Osteoblast (primary cell): ENCODE measurements around the gene RSPH9. TPM values are rescaled to one million over a fixed set of nuclear protein-coding genes. Genes with fewer than 3 reads are reported as not detected.

Source experiments
- DNase-seq: peaks from one replicate; pipeline ENCODE4 v3.0.0; 2011; ENCODE audit warnings: low spot score, mixed read lengths; ENCODE audit not compliant: insufficient read length; ENCODE audit errors: missing footprints
- H2AFZ ChIP-seq: 2 replicates; pipeline ENCODE4 v1.6.0; 2011; ENCODE audit warnings: mild to moderate bottlenecking, low read length
- H3K27ac ChIP-seq: 2 replicates; pipeline ENCODE4 v1.5.1; 2011; ENCODE audit warnings: mild to moderate bottlenecking, low read depth, low read length, moderate library complexity
- H3K27me3 ChIP-seq: 2 replicates; pipeline ENCODE4 v1.6.0; 2012; ENCODE audit warnings: mild to moderate bottlenecking, control low read depth, inconsistent platforms, low read length, moderate library complexity; ENCODE audit not compliant: insufficient read depth
- H3K36me3 ChIP-seq: 2 replicates; pipeline ENCODE4 v1.5.1; 2011; ENCODE audit warnings: mild to moderate bottlenecking, low read length, control low read depth, moderate library complexity; ENCODE audit not compliant: insufficient read depth
- H3K4me1 ChIP-seq: 2 replicates; pipeline ENCODE4 v1.5.1; 2011; ENCODE audit warnings: mild to moderate bottlenecking, low read length, control low read depth, moderate library complexity; ENCODE audit not compliant: insufficient read depth
- H3K4me2 ChIP-seq: 2 replicates; pipeline ENCODE4 v1.6.0; 2011; ENCODE audit warnings: mild to moderate bottlenecking, low read length; ENCODE audit not compliant: insufficient read depth
- H3K4me3 ChIP-seq: fragments of 200-600 bp; sonication (generic); 3 replicates; pipeline ENCODE4 v1.5.1; 2012; ENCODE audit warnings: mild to moderate bottlenecking, low read length, inconsistent platforms; ENCODE audit not compliant: insufficient read depth
- H3K79me2 ChIP-seq: 2 replicates; pipeline ENCODE4 v1.6.0; 2012; ENCODE audit warnings: mild to moderate bottlenecking, low read length, control low read depth, inconsistent platforms; ENCODE audit not compliant: insufficient read depth
- H3K9me3 ChIP-seq: 2 replicates; pipeline ENCODE4 v1.5.1; 2011; ENCODE audit warnings: low read depth, low read length, control low read depth
- H4K20me1 ChIP-seq: 2 replicates; pipeline ENCODE4 v1.6.0; 2012; ENCODE audit warnings: mild to moderate bottlenecking, low read length, control low read depth; ENCODE audit not compliant: insufficient read depth
- total RNA-seq: library from RNA; depleted of rRNA; stranded (reverse); fragments of >200 nt; gene quantifications from 2 replicates; pipeline ENCODE4 v1.2.3, GENCODE V29; 2012
- TF ChIP-seq, protein P1 (sequence below): IDR thresholded peaks from 2 replicates; pipeline ENCODE4 v1.5.1; 2011; ENCODE audit warnings: mild to moderate bottlenecking, low read depth, low read length, moderate library complexity; ENCODE audit errors: extremely low read depth

The RSPH9 gene
- total RNA-seq, 1 donor = 0.36 TPM

DNA sequence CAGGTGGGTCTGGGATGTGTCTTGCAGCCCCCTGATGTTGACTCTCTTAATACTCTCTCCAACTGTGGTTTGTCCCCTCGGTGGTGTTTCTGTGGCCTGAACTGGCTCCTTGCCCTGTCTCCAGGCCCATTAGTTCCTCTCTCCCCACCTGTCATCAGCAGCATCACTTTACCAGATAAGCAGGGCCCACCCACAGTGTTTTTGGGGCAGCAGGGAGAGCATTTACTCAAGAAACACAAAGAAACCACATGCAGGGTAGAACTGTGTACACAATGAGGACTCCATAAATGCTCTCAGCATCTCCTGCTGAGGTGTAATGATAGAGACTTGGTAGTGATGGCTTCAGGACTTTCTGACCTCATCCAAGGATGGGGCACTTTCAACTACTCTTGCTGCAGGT lies 62.9 kb downstream of the RSPH9 start:
- DNase-seq = no peak
- Histone ChIP-seq H3K4me1 (peaks cover 20% of the 10 kb centered on the region), H3K27me3 (no peaks in the 10 kb centered on the region)

GRCh38 chr6:43708860-43709653 lies 64.2 kb downstream of the RSPH9 start:
- H3K36me3 ChIP-seq = no peaks in the 10 kb centered on the region

More for the DNA sequence above, 62.9 kb downstream of the RSPH9 start:
- Histone ChIP-seq H4K20me1 (no peaks in the 10 kb centered on the region), H2AFZ (no peak overlapping the region), H3K4me2 (no peak overlapping the region), H3K27ac (no peak overlapping the region), H3K79me2 (no peaks in the 10 kb centered on the region), H3K36me3 (no peaks in the 10 kb centered on the region), H3K9me3 (no peaks in the 10 kb centered on the region), H3K4me3 (no peak overlapping the region)
- TF ChIP-seq, protein P1, sequence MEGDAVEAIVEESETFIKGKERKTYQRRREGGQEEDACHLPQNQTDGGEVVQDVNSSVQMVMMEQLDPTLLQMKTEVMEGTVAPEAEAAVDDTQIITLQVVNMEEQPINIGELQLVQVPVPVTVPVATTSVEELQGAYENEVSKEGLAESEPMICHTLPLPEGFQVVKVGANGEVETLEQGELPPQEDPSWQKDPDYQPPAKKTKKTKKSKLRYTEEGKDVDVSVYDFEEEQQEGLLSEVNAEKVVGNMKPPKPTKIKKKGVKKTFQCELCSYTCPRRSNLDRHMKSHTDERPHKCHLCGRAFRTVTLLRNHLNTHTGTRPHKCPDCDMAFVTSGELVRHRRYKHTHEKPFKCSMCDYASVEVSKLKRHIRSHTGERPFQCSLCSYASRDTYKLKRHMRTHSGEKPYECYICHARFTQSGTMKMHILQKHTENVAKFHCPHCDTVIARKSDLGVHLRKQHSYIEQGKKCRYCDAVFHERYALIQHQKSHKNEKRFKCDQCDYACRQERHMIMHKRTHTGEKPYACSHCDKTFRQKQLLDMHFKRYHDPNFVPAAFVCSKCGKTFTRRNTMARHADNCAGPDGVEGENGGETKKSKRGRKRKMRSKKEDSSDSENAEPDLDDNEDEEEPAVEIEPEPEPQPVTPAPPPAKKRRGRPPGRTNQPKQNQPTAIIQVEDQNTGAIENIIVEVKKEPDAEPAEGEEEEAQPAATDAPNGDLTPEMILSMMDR = no peak

DNA sequence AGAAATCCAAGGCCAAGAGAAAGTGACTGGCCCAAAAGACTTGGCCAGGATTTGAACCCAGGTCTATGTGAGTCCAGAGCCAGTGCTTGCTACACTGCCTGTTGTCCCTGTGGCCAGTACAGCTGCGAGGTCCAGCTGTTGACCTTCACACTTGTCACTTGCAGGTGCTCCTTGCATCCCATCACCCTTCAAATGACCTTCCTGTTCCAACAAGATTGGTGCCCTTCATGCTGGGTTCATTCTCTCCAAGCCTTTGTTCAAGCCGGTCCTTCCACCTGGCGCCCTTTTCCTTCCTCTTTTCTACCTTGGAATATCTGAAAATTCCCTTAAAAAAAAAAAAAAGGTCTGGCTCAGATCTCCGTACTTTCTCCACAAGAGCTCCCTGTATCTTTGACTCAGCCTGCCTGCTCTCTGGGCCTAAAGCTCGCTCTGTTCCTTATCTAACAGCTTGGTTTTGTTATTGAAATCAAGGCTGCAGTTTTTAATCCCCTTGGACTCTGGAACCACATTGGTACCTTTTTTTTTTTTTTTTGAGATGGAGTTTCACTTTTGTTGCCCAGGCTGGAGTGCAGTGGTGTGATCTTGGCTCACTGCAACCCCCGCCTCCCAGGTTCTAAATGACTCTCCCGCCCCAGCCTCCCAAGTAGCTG lies 64.9 kb downstream of the RSPH9 start:
- peaks cover 19% of the 10 kb centered on the region for H3K4me1 ChIP-seq
- peak overlapping the region; percentile 26 for H3K4me2 ChIP-seq
- H2AFZ ChIP-seq = no peak overlapping the region
- no peaks in the 10 kb centered on the region for H4K20me1 ChIP-seq
- no peaks in the 10 kb centered on the region for H3K27me3 ChIP-seq
- no peak overlapping the region for H3K4me3 ChIP-seq
- no peaks in the 10 kb centered on the region for H3K36me3 ChIP-seq
- no peaks in the 10 kb centered on the region for H3K79me2 ChIP-seq
- TF ChIP-seq, protein P1 = no peak
- no peaks in the 10 kb centered on the region for H3K9me3 ChIP-seq
- no peak for DNase-seq
- peak overlapping the region; percentile 27 for H3K27ac ChIP-seq

More at GRCh38 chr6:43708860-43709653, 64.2 kb downstream of the RSPH9 start:
- H3K4me1 ChIP-seq = peaks cover 15% of the 10 kb centered on the region
- peak overlapping the region; percentile 34 for H3K4me2 ChIP-seq
- no peaks in the 10 kb centered on the region for H3K27me3 ChIP-seq
- no peaks in the 10 kb centered on the region for H3K79me2 ChIP-seq
- H3K4me3 ChIP-seq = no peak overlapping the region
- no peaks in the 10 kb centered on the region for H3K9me3 ChIP-seq
- peak; percentile 88 for DNase-seq
- H2AFZ ChIP-seq = no peak overlapping the region
- TF ChIP-seq, protein P1 = no peak
- H3K27ac ChIP-seq = peak overlapping the region; percentile 35
- H4K20me1 ChIP-seq = no peaks in the 10 kb centered on the region

DNA sequence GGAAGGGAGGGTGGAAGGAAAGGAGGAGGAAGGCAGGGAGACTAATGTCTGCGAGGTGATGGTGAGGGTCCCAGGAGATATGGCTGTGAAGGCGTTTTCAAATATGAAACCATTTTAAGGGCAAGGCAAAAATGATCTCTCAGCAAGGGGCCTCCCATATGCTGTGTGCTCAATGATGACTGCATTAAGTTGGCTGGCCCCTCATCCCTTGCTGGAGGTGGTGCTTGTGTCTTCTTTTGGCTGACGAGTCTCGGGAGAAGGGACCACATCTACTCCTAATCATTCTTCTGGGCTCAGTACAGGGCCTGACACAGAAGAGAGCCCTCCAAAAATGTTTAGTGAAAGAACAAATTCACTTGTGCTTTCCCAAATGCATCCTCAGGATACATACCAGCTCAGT lies 65.7 kb downstream of the RSPH9 start:
- peaks cover 19% of the 10 kb centered on the region for H3K4me1 ChIP-seq
- no peak for DNase-seq
- H3K27ac ChIP-seq = no peak overlapping the region
- no peak overlapping the region for H3K4me2 ChIP-seq
- H4K20me1 ChIP-seq = no peaks in the 10 kb centered on the region
- H3K27me3 ChIP-seq = no peaks in the 10 kb centered on the region
- H3K79me2 ChIP-seq = no peaks in the 10 kb centered on the region
- TF ChIP-seq, protein P1 = no peak
- no peaks in the 10 kb centered on the region for H3K36me3 ChIP-seq
- no peaks in the 10 kb centered on the region for H3K9me3 ChIP-seq
- H2AFZ ChIP-seq = no peak overlapping the region
- no peak overlapping the region for H3K4me3 ChIP-seq
